Stimulated activated CD8-positive, alpha-beta memory T cell treated with anti-CD3 and anti-CD28 coated beads, Interleukin-7, amount 100 ng/mL, for 48 hours (primary cell): Measurements from ENCODE around the gene RAD51B.

ENCODE experiments used
- DNase-seq, 2 donors: peaks; one replicate each; pipeline ENCODE4 v3.0.0-alpha.2; 2020; ENCODE audit warnings: low read depth in 1 of 2; ENCODE audit errors: extremely low read depth in 1 of 2

Gene RAD51B

GRCh38 chr14:68616221-68616902, 796.8 kb downstream of the RAD51B start:
- DNase-seq = no peak

GRCh38 chr14:68619790-68620574, 800.4 kb downstream of the RAD51B start:
- no peak for DNase-seq

- no peak for DNase-seq
These were observed 802.1 kb downstream of the RAD51B start for GRCh38 chr14:68621400-68622365.

- no peak for DNase-seq
These were observed 803.3 kb downstream of the RAD51B start for GRCh38 chr14:68622856-68623255.

GRCh38 chr14:68623307-68623706, 803.7 kb downstream of the RAD51B start:
- no peak for DNase-seq

- DNase-seq = no peak
These were observed 804.2 kb downstream of the RAD51B start for GRCh38 chr14:68623826-68624225.

- DNase-seq = no peak
These were observed 805.1 kb downstream of the RAD51B start for GRCh38 chr14:68624541-68625220.

- no peak for DNase-seq
These were observed 805.9 kb downstream of the RAD51B start for GRCh38 chr14:68625366-68626090.

GRCh38 chr14:68626386-68626785, 806.8 kb downstream of the RAD51B start:
- no peak for DNase-seq

GRCh38 chr14:68627050-68627867, 807.7 kb downstream of the RAD51B start:
- no peak for DNase-seq

- no peak for DNase-seq
These were observed 808.5 kb downstream of the RAD51B start for GRCh38 chr14:68627868-68628604.

- no peak for DNase-seq
These were observed 809.2 kb downstream of the RAD51B start for GRCh38 chr14:68628605-68629310.

GRCh38 chr14:68630081-68630571, 810.5 kb downstream of the RAD51B start:
- no peak for DNase-seq

GRCh38 chr14:68630611-68631393, 811.2 kb downstream of the RAD51B start:
- no peak for DNase-seq

- no peak for DNase-seq
These were observed 811.9 kb downstream of the RAD51B start for GRCh38 chr14:68631394-68632053.
